ENCODE results near the gene MMP20. TPM values are rescaled to one million over a fixed set of nuclear protein-coding genes. Genes with fewer than 3 reads are reported as not detected.

The MMP20 gene
- total RNA-seq, 2 experiments from 2014 or later = not detected

DNA sequence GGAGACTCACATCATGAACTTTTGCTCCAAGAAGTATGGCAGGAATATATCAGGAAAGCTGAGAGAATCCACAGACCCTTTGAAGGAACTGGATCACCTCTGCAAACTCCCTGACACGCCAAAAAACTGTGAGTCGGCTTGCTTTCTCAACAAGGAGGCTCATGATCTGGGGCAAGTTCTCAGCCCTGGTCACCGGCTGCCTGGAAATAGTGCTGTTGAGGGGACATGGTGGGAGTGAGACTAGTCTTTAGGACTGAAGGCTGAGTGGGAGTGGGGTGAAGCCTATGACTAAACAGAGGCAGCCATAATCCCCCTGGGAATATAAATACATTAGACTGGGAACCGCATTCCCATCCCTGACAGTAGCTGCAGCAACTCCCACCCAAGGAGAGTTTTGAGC lies 86.2 kb downstream of the MMP20 start:
- H3K27me3 Mint-ChIP-seq = no peaks in the 10 kb centered on the region
- H3K27ac Mint-ChIP-seq = no peak overlapping the region
- no peaks in the 10 kb centered on the region for H3K9me3 Mint-ChIP-seq
- no peak overlapping the region for H3K4me3 Mint-ChIP-seq
- no peak for DNase-seq
- H3K4me1 Mint-ChIP-seq = no peaks in the 10 kb centered on the region
- no peaks in the 10 kb centered on the region for H3K36me3 Mint-ChIP-seq

DNA sequence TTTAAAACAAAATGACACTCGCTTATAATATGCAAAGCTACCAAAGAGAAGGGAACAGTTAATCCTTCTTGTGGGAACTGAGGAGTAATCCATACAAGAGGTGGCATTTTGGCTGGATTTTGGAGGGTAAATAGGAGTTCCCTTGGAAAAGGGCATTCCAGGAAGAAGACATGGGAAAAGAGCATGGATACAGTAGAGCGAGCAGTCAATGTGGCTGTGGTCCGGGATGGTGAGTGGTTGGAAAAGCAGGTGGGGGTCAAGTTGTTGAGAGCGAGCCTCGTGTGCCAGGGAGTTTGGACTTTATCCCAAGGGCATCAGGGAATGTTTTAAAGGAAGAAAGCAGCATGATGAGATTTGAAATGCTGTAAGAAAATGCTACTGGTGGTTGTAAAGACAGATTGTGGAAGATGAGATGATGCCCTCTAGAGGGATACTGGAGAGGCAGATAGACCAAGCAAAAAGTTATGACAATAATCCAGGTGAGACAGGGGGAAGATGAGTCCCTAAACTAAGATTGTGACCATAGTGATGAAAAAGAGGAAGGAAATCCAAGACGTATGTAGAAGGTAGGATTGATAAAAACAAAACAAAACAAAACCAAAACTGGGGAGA lies 90.8 kb downstream of the MMP20 start:
- Mint-ChIP-seq H3K9me3 (no peaks in the 10 kb centered on the region), H3K27ac (no peak overlapping the region), H3K4me3 (no peak overlapping the region), H3K27me3 (no peaks in the 10 kb centered on the region), H3K36me3 (no peaks in the 10 kb centered on the region), H3K4me1 (no peaks in the 10 kb centered on the region)
- no peak for DNase-seq

DNA sequence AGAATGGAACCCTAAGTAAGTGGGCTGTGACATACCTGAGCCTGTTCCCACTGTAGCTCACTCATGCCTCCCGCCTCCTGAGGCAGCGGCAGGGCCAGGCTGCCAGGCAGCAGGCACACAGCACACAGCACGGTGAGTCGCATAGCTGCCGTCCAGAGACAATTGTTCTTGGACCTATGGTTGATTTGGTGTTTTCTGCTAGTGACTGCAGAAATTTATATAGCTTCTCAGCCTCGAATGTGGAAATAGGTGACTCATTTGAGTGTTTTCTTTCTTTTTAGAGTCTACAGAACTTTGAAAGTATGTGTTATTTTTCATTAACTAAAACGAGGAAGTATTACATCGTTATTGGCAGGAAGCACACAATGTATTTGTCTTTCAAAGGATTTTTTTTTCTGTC lies 94.6 kb downstream of the MMP20 start, which contains the start of gene MMP7:
MMP7 (minus strand) TSS at position 190 of the 400 bp plus-strand sequence; CDS start at position 143, 47 bp downstream.
- DNase-seq = peak; percentile 2
- H3K27ac Mint-ChIP-seq = no peak within 1 kb of the TSS

DNA sequence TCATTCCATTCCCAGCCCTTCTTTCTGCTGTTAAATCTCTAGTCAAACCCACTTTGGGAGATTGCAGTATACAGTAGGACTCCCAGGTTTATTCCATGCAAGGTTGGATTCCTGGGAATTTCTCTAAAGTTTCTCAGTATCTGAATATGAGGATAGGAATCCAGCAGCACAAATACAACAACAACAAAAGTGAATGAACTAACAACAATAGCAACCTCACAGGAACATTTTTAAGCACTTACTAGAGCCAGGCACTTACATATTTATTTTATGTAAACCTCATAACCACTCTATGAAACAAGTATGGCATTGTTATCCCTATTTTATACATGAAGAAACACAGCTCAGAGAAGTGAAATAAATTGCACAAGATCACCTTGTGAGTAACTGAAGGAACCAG lies 96.5 kb downstream of the MMP20 start:
- H3K9me3 Mint-ChIP-seq = no peaks in the 10 kb centered on the region
- H3K27ac Mint-ChIP-seq = no peak overlapping the region
- DNase-seq = no peak
- no peaks in the 10 kb centered on the region for H3K27me3 Mint-ChIP-seq
- H3K4me3 Mint-ChIP-seq = no peak overlapping the region
- no peaks in the 10 kb centered on the region for H3K36me3 Mint-ChIP-seq
- H3K4me1 Mint-ChIP-seq = no peaks in the 10 kb centered on the region

More for the DNA sequence above, 94.6 kb downstream of the MMP20 start, which contains the start of gene MMP7:
- Mint-ChIP-seq H3K9me3 (no peaks in the 10 kb centered on the region), H3K36me3 (no peaks in the 10 kb centered on the region), H3K27me3 (no peaks in the 10 kb centered on the region), H3K4me1 (no peaks in the 10 kb centered on the region), H3K4me3 (no peak within 1 kb of the TSS)

DNA sequence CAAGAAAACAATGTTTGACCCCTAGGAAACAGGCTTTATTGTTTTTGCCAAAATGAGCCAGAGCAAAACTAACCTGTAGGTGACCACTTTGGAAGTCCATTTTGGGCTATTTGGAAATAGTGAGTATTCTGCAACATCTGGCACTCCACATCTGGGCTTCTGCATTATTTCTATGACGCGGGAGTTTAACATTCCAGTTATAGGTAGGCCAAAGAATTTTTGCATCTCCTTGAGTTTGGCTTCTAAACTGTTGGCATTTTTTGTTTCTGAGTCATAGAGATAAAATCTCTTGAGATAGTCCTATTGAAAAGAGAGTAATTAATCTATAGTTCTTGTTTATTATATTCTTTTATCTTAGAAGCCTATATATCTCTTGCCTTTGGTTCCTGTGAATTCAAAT lies 97.4 kb downstream of the MMP20 start:
- Mint-ChIP-seq H3K4me3 (no peak overlapping the region), H3K27me3 (no peaks in the 10 kb centered on the region), H3K9me3 (no peaks in the 10 kb centered on the region), H3K4me1 (peaks cover under 1% of the 10 kb centered on the region), H3K27ac (no peak overlapping the region), H3K36me3 (no peaks in the 10 kb centered on the region)
- DNase-seq = no peak

DNA sequence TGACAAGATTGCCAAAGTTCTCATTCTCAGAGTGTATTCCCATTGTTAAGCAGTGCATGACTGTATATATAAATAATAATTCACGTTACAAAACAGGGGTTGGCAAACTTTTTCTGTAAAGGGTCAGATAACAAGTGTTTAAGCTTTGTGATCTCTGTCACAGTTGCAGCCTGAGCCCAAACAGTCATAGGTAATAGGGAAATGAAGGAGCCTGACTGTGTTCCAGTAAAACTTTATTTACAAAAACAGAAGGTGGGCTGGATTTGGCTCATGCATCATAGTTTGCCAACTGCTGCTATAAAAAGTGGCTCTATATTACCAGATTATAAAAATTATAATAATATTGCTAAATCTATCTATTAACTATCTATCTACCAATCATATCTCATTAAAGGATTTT lies 98.1 kb downstream of the MMP20 start:
- Mint-ChIP-seq H3K4me3 (no peak overlapping the region), H3K9me3 (no peaks in the 10 kb centered on the region)

More for the DNA sequence above, 98.1 kb downstream of the MMP20 start:
- Mint-ChIP-seq H3K27me3 (no peaks in the 10 kb centered on the region), H3K36me3 (no peaks in the 10 kb centered on the region), H3K4me1 (peaks cover 2% of the 10 kb centered on the region), H3K27ac (no peak overlapping the region)
- DNase-seq = no peak

Other genes starting within 250 kb of the MMP20 start
- gene TMEM123, start 172.6 kb downstream of the MMP20 start, total RNA-seq = 100 to 1,000 TPM; 299 to 310 TPM
- not detected for gene MMP7, start 94.6 kb downstream of the MMP20 start, total RNA-seq
- gene MMP27, start 80.4 kb upstream of the MMP20 start, total RNA-seq = not detected
- gene MMP8, start 99.6 kb upstream of the MMP20 start, total RNA-seq = under 1 TPM in 1 of 2 experiments, not detected in 1; 0.14 TPM
- gene MMP10, start 155.3 kb upstream of the MMP20 start, total RNA-seq = not detected
- not detected for gene MMP1, start 172.8 kb upstream of the MMP20 start, total RNA-seq
- gene MMP3, start 218.3 kb upstream of the MMP20 start, total RNA-seq = not detected
- gene MMP12, start 249.7 kb upstream of the MMP20 start, total RNA-seq = not detected